ENCODE results near the gene NOS1AP. TPM values are rescaled to one million over a fixed set of nuclear protein-coding genes. Genes with fewer than 3 reads are reported as not detected.

Gene NOS1AP
- total RNA-seq, 1 experiment from 2014 or later, result 9.9 TPM

GRCh38 chr1:162177126-162177525 lies 107.6 kb downstream of the NOS1AP start:
- Mint-ChIP-seq H3K36me3 (ENCODE audit: insufficient read depth, unreplicated experiment) (no peaks in the 10 kb centered on the region), H3K4me1 (ENCODE audit: low read depth, unreplicated experiment) (peaks cover 14% of the 10 kb centered on the region), H3K27ac (ENCODE audit: unreplicated experiment) (no peak overlapping the region), H3K4me3 (ENCODE audit: low read depth, unreplicated experiment) (no peak overlapping the region), H3K9me3 (ENCODE audit: low read depth, unreplicated experiment) (no peaks in the 10 kb centered on the region), H3K27me3 (ENCODE audit: unreplicated experiment) (no peaks in the 10 kb centered on the region)
- no peak for TF ChIP-seq CTCF (IDR thresholded peaks at IDR 0.05; ENCODE audit: unreplicated experiment)
- BruUV-seq (replicated peaks), result no TSS peak
- no peak for DNase-seq
- CTCF ChIA-PET, result interaction anchor here (0.9 to 1.7 kb wide), 3 partner anchors 19 to 46 kb away, joined by 3 to 12 read pairs (median 3); no protein-coding TSS in a partner anchor
- intact Hi-C loops (cut with micrococcal nuclease; ENCODE audit: unreplicated experiment), result no loop called here

GRCh38 chr1:162178432-162178831 lies 108.9 kb downstream of the NOS1AP start:
- no peak for DNase-seq
- Mint-ChIP-seq H3K9me3 (ENCODE audit: low read depth, unreplicated experiment) (no peaks in the 10 kb centered on the region), H3K36me3 (ENCODE audit: insufficient read depth, unreplicated experiment) (no peaks in the 10 kb centered on the region), H3K27me3 (ENCODE audit: unreplicated experiment) (no peaks in the 10 kb centered on the region), H3K4me1 (ENCODE audit: low read depth, unreplicated experiment) (peaks cover 14% of the 10 kb centered on the region), H3K27ac (ENCODE audit: unreplicated experiment) (no peak overlapping the region), H3K4me3 (ENCODE audit: low read depth, unreplicated experiment) (no peak overlapping the region)
- intact Hi-C loops (cut with micrococcal nuclease; ENCODE audit: unreplicated experiment), result no loop called here
- BruUV-seq (replicated peaks), result no TSS peak
- CTCF ChIA-PET, result interaction anchor here (1.0 kb wide), 1 partner anchor 13 kb away, joined by 3 read pairs; no protein-coding TSS in a partner anchor
- TF ChIP-seq CTCF (IDR thresholded peaks at IDR 0.05; ENCODE audit: unreplicated experiment), result no peak

- H3K27me3 Mint-ChIP-seq (ENCODE audit: unreplicated experiment), result no peaks in the 10 kb centered on the region
- H3K36me3 Mint-ChIP-seq (ENCODE audit: insufficient read depth, unreplicated experiment), result no peaks in the 10 kb centered on the region
- BruUV-seq (replicated peaks), result no TSS peak
- CTCF ChIA-PET, result no interaction called here
- no peak for DNase-seq
- no peak overlapping the region for H3K27ac Mint-ChIP-seq (ENCODE audit: unreplicated experiment)
- intact Hi-C loops (cut with micrococcal nuclease; ENCODE audit: unreplicated experiment), result no loop called here
- TF ChIP-seq CTCF (IDR thresholded peaks at IDR 0.05; ENCODE audit: unreplicated experiment), result no peak
- peaks cover 14% of the 10 kb centered on the region for H3K4me1 Mint-ChIP-seq (ENCODE audit: low read depth, unreplicated experiment)
- no peak overlapping the region for H3K4me3 Mint-ChIP-seq (ENCODE audit: low read depth, unreplicated experiment)
- no peaks in the 10 kb centered on the region for H3K9me3 Mint-ChIP-seq (ENCODE audit: low read depth, unreplicated experiment)
Measured at GRCh38 chr1:162179121-162179520, 109.6 kb downstream of the NOS1AP start.

- H3K9me3 Mint-ChIP-seq (ENCODE audit: low read depth, unreplicated experiment), result no peaks in the 10 kb centered on the region
- no peaks in the 10 kb centered on the region for H3K36me3 Mint-ChIP-seq (ENCODE audit: insufficient read depth, unreplicated experiment)
- intact Hi-C loops (cut with micrococcal nuclease; ENCODE audit: unreplicated experiment), result no loop called here
- no peak for DNase-seq
- no peak for TF ChIP-seq CTCF (IDR thresholded peaks at IDR 0.05; ENCODE audit: unreplicated experiment)
- H3K4me1 Mint-ChIP-seq (ENCODE audit: low read depth, unreplicated experiment), result peaks cover 14% of the 10 kb centered on the region
- no TSS peak for BruUV-seq (replicated peaks)
- no peak overlapping the region for H3K27ac Mint-ChIP-seq (ENCODE audit: unreplicated experiment)
- CTCF ChIA-PET, result no interaction called here
- no peaks in the 10 kb centered on the region for H3K27me3 Mint-ChIP-seq (ENCODE audit: unreplicated experiment)
- H3K4me3 Mint-ChIP-seq (ENCODE audit: low read depth, unreplicated experiment), result no peak overlapping the region
Measured at GRCh38 chr1:162180813-162181212, 111.3 kb downstream of the NOS1AP start.

Measured in Calu3 (cell line).